Neural cell (in vitro differentiated cells): ENCODE measurements around the gene MAP10. TPM values are rescaled to one million over a fixed set of nuclear protein-coding genes. Genes with fewer than 3 reads are reported as not detected.

Source experiments
- H2AFZ ChIP-seq: fragments of 200-600, 300-800 bp; sonication (generic), shearing (Covaris generic); 2 replicates; pipeline ENCODE4 v1.6.0; 2014; ENCODE audit warnings: low read depth, mild to moderate bottlenecking, antibody characterized with exemption, low read length, moderate library complexity
- H3F3A ChIP-seq: fragments of 200-600 bp; shearing (Covaris generic); 2 replicates; pipeline ENCODE4 v1.6.1; 2016; ENCODE audit warnings: mild to moderate bottlenecking, moderate library complexity, mixed read lengths, antibody characterized with exemption, low read length; ENCODE audit not compliant: insufficient read depth, poor library complexity, severe bottlenecking
- H3K27ac ChIP-seq: fragments of 200-600, 300-800 bp; sonication (generic), shearing (Covaris generic); 2 replicates; pipeline ENCODE4 v1.5.1; 2014; ENCODE audit warnings: mild to moderate bottlenecking, low read length, moderate library complexity
- H3K27me3 ChIP-seq: fragments of 300-800, 200-600 bp; sonication (generic), shearing (Covaris generic); 2 replicates; pipeline ENCODE4 v1.6.0; 2014; ENCODE audit warnings: mild to moderate bottlenecking, low read depth, low read length, moderate library complexity; ENCODE audit not compliant: insufficient read depth
- H3K36me3 ChIP-seq: fragments of 300-800, 200-600 bp; sonication (generic), shearing (Covaris generic); 2 replicates; pipeline ENCODE4 v1.5.1; 2014; ENCODE audit warnings: mild to moderate bottlenecking, antibody characterized with exemption, low read length, moderate library complexity; ENCODE audit not compliant: insufficient read depth
- H3K4me2 ChIP-seq: fragments of 300-800, 200-600 bp; sonication (generic), shearing (Covaris generic); 2 replicates; pipeline ENCODE4 v1.6.0; 2014; ENCODE audit warnings: mild to moderate bottlenecking, low read length
- H3K4me3 ChIP-seq: fragments of 300-800, 200-600 bp; sonication (generic), shearing (Covaris generic); 2 replicates; pipeline ENCODE4 v1.5.1; 2014; ENCODE audit warnings: mild to moderate bottlenecking, low read length, moderate library complexity
- H3K79me2 ChIP-seq: fragments of 200-600 bp; shearing (Covaris generic); replicated peaks from 2 replicates; pipeline ENCODE4 v1.6.0; 2014; ENCODE audit warnings: mild to moderate bottlenecking, low read length, moderate library complexity; ENCODE audit not compliant: insufficient read depth
- H3K9ac ChIP-seq: fragments of 300-800, 200-600 bp; sonication (generic), shearing (Covaris generic); 2 replicates; pipeline ENCODE4 v1.6.1; 2016; ENCODE audit warnings: mild to moderate bottlenecking, low read length, mixed read lengths
- H3K9me2 ChIP-seq: fragments of 200-600 bp; shearing (Covaris generic); 2 replicates; pipeline ENCODE4 v1.6.1; 2016; ENCODE audit warnings: mild to moderate bottlenecking, low read length, mixed read lengths; ENCODE audit not compliant: insufficient read depth
- H3K9me3 ChIP-seq: fragments of 200-600, 300-800 bp; sonication (generic), shearing (Covaris generic); 2 replicates; pipeline ENCODE4 v1.6.1; 2016; ENCODE audit warnings: mild to moderate bottlenecking, mixed run types, low read length, moderate library complexity, mixed read lengths
- H4K20me1 ChIP-seq: fragments of 200-600 bp; shearing (Covaris generic); 2 replicates; pipeline ENCODE4 v1.6.1; 2016; ENCODE audit warnings: mild to moderate bottlenecking, mixed run types; ENCODE audit not compliant: insufficient read depth
- CTCF ChIP-seq: fragments of 450-650 bp; IDR thresholded peaks from 2 replicates; pipeline ENCODE4 v1.5.1; 2014; ENCODE audit warnings: antibody characterized with exemption, mild to moderate bottlenecking, moderate library complexity; ENCODE audit not compliant: poor library complexity, severe bottlenecking
- EP300 ChIP-seq: fragments of 450-650 bp; conservative IDR thresholded peaks from 2 replicates; pipeline ENCODE4 v1.6.1; 2014; ENCODE audit warnings: antibody characterized with exemption, mild to moderate bottlenecking, moderate library complexity; ENCODE audit not compliant: poor library complexity, severe bottlenecking
- EZH2 ChIP-seq: fragments of 200-600, 300-800 bp; shearing (Covaris generic), sonication (generic); IDR thresholded peaks from 2 replicates; pipeline ENCODE4 v1.6.1; 2014; ENCODE audit warnings: antibody characterized with exemption, low read length, borderline replicate concordance, mild to moderate bottlenecking; ENCODE audit not compliant: insufficient read depth, poor library complexity, severe bottlenecking
- MXI1 ChIP-seq: fragments of 450-650 bp; conservative IDR thresholded peaks from 2 replicates; pipeline ENCODE4 v1.6.1; 2014; ENCODE audit warnings: antibody characterized with exemption, mild to moderate bottlenecking; ENCODE audit not compliant: poor library complexity, severe bottlenecking
- POLR2AphosphoS5 ChIP-seq: IDR thresholded peaks from 2 replicates; pipeline ENCODE4 v1.6.1; 2012
- RAD21 ChIP-seq: fragments of 450-650 bp; conservative IDR thresholded peaks from 2 replicates; pipeline ENCODE4 v1.6.1; 2014; ENCODE audit warnings: antibody characterized with exemption, mild to moderate bottlenecking, moderate library complexity
- REST ChIP-seq: IDR thresholded peaks from 2 replicates; pipeline ENCODE4 v1.6.1; 2012; ENCODE audit warnings: borderline replicate concordance
- SMC3 ChIP-seq: fragments of 450-650 bp; conservative IDR thresholded peaks from 2 replicates; pipeline ENCODE4 v1.6.1; 2014; ENCODE audit warnings: antibody characterized with exemption, mild to moderate bottlenecking, moderate library complexity; ENCODE audit not compliant: poor library complexity
- TAF1 ChIP-seq: IDR thresholded peaks from 2 replicates; pipeline ENCODE4 v1.6.1; 2012; ENCODE audit warnings: low read depth
- polyA plus RNA-seq: library from polyadenylated mRNA; depleted of rRNA; stranded (reverse); fragments of >200 nt; gene quantifications from 2 replicates; pipeline ENCODE4 v1.2.3, GENCODE V29; 2014

Gene MAP10
- polyA plus RNA-seq, 1 donor from 2014 or later: 1.1 TPM

GRCh38 chr1:232773752-232774151, 31.5 kb upstream of the MAP10 start:
- H4K20me1 ChIP-seq: no peaks in the 10 kb centered on the region
- no peaks in the 10 kb centered on the region for H3K9me2 ChIP-seq
- no peaks in the 10 kb centered on the region for H3K79me2 ChIP-seq
- H3K9ac ChIP-seq: no peak overlapping the region
- H3F3A ChIP-seq: no peaks in the 10 kb centered on the region
- no peak overlapping the region for H3K4me3 ChIP-seq
- TF ChIP-seq MXI1: no peak
- no peak for TF ChIP-seq EP300
- TF ChIP-seq RAD21: no peak
- TF ChIP-seq EZH2: no peak
- no peak for TF ChIP-seq CTCF
- TF ChIP-seq SMC3: no peak
- TF ChIP-seq TAF1: no peak
- no peak for TF ChIP-seq POLR2AphosphoS5
- no peak for TF ChIP-seq REST
- H2AFZ ChIP-seq: no peak overlapping the region
- no peaks in the 10 kb centered on the region for H3K36me3 ChIP-seq
- no peak overlapping the region for H3K27ac ChIP-seq
- no peaks in the 10 kb centered on the region for H3K9me3 ChIP-seq
- no peaks in the 10 kb centered on the region for H3K27me3 ChIP-seq
- H3K4me2 ChIP-seq: no peak overlapping the region

GRCh38 chr1:232776526-232777106, 28.6 kb upstream of the MAP10 start:
- TF ChIP-seq EZH2 (no peak), CTCF (no peak), MXI1 (no peak)
- Histone ChIP-seq H3K9ac (no peak overlapping the region), H3K79me2 (no peaks in the 10 kb centered on the region), H3K36me3 (no peaks in the 10 kb centered on the region), H3K27me3 (no peaks in the 10 kb centered on the region), H3K9me2 (no peaks in the 10 kb centered on the region), H3F3A (no peaks in the 10 kb centered on the region), H3K27ac (no peak overlapping the region), H2AFZ (no peak overlapping the region), H3K4me2 (no peak overlapping the region), H3K9me3 (no peaks in the 10 kb centered on the region), H4K20me1 (no peaks in the 10 kb centered on the region), H3K4me3 (no peak overlapping the region)
